ENCODE results near the gene NVL. TPM values are rescaled to one million over a fixed set of nuclear protein-coding genes. Genes with fewer than 3 reads are reported as not detected.
A peak's percentile ranks its signal among the peaks of the same experiment; 100 is the strongest.

Gene NVL
- total RNA-seq, 1 donor from 2014 or later = 39.4 TPM

- Mint-ChIP-seq H3K36me3 (peaks cover 34% of the 10 kb centered on the region), H3K9me3 (peaks cover 6% of the 10 kb centered on the region), H3K4me1 (no peaks in the 10 kb centered on the region), H3K27me3 (ENCODE audit: low read depth) (no peaks in the 10 kb centered on the region), H3K4me3 (no peak overlapping the region), H3K27ac (no peak overlapping the region)
- no peak for TF ChIP-seq CTCF (IDR thresholded peaks at IDR 0.05; ENCODE audit: unreplicated experiment)
- no peak for DNase-seq (ENCODE audit: low spot score in 2 of 2, unreplicated experiment in 2 of 2)
These were observed 137.7 kb downstream of the NVL start for GRCh38 chr1:224192082-224192788.

GRCh38 chr1:224189561-224189960, 140.4 kb downstream of the NVL start:
- Mint-ChIP-seq H3K9me3 (peaks cover 6% of the 10 kb centered on the region), H3K27me3 (ENCODE audit: low read depth) (no peaks in the 10 kb centered on the region), H3K36me3 (peaks cover 30% of the 10 kb centered on the region), H3K4me1 (peaks cover 8% of the 10 kb centered on the region), H3K4me3 (no peak overlapping the region), H3K27ac (no peak overlapping the region)
- DNase-seq (ENCODE audit: low spot score in 2 of 2, unreplicated experiment in 2 of 2) = no peak
- TF ChIP-seq CTCF (IDR thresholded peaks at IDR 0.05; ENCODE audit: unreplicated experiment) = no peak

- DNase-seq (ENCODE audit: low spot score in 2 of 2, unreplicated experiment in 2 of 2) = no peak
- Mint-ChIP-seq H3K4me1 (peaks cover 15% of the 10 kb centered on the region), H3K27me3 (ENCODE audit: low read depth) (no peaks in the 10 kb centered on the region), H3K36me3 (peaks cover 23% of the 10 kb centered on the region), H3K27ac (no peak overlapping the region), H3K9me3 (peaks cover 6% of the 10 kb centered on the region), H3K4me3 (no peak overlapping the region)
- no peak for TF ChIP-seq CTCF (IDR thresholded peaks at IDR 0.05; ENCODE audit: unreplicated experiment)
These were observed 141.7 kb downstream of the NVL start for GRCh38 chr1:224188286-224188685.

- Mint-ChIP-seq H3K27me3 (ENCODE audit: low read depth) (no peaks in the 10 kb centered on the region), H3K9me3 (peaks cover 6% of the 10 kb centered on the region), H3K36me3 (peaks cover 19% of the 10 kb centered on the region), H3K27ac (peak overlapping the region; percentile 94), H3K4me1 (peaks cover 31% of the 10 kb centered on the region), H3K4me3 (peak overlapping the region; percentile 83)
- no peak for DNase-seq (ENCODE audit: low spot score in 2 of 2, unreplicated experiment in 2 of 2)
- no peak for TF ChIP-seq CTCF (IDR thresholded peaks at IDR 0.05; ENCODE audit: unreplicated experiment)
These were observed 144.8 kb downstream of the NVL start for GRCh38 chr1:224185208-224185607.

GRCh38 chr1:224183591-224184312, 146.2 kb downstream of the NVL start:
- Mint-ChIP-seq H3K4me3 (peak overlapping the region; percentile 83), H3K27me3 (ENCODE audit: low read depth) (no peaks in the 10 kb centered on the region), H3K36me3 (peaks cover 11% of the 10 kb centered on the region), H3K4me1 (peaks cover 33% of the 10 kb centered on the region), H3K27ac (peak overlapping the region; percentile 90), H3K9me3 (peaks cover 5% of the 10 kb centered on the region)
- TF ChIP-seq CTCF (IDR thresholded peaks at IDR 0.05; ENCODE audit: unreplicated experiment) = no peak
- peak; percentile 27 to 68 for DNase-seq (ENCODE audit: low spot score in 2 of 2, unreplicated experiment in 2 of 2)
